H9 (cell line): ENCODE results near the gene RALY. TPM values are rescaled to one million over a fixed set of nuclear protein-coding genes. Genes with fewer than 3 reads are reported as not detected.

ENCODE experiments used
- DNase-seq: peaks from one replicate; pipeline ENCODE4 v3.0.0-alpha.2; 2017
- H2AFZ ChIP-seq: one replicate; pipeline ENCODE4 v1.6.1; 2013; ENCODE audit warnings: mild to moderate bottlenecking, low read length, control low read depth, moderate library complexity
- H2AK5ac ChIP-seq: 2 replicates; pipeline ENCODE4 v1.6.1; 2013; ENCODE audit warnings: low read length, control low read depth, mixed read lengths; ENCODE audit not compliant: insufficient read length
- H2BK120ac ChIP-seq: one replicate; pipeline ENCODE4 v1.6.1; 2013; ENCODE audit warnings: low read depth, mild to moderate bottlenecking, low read length, control low read depth, inconsistent platforms; ENCODE audit not compliant: poor library complexity, severe bottlenecking
- H2BK12ac ChIP-seq: 2 replicates; pipeline ENCODE4 v1.6.1; 2013; ENCODE audit warnings: low read length, control low read depth, mixed read lengths, low read depth; ENCODE audit not compliant: insufficient read length
- H2BK15ac ChIP-seq: 2 replicates; pipeline ENCODE4 v1.6.1; 2013; ENCODE audit warnings: low read depth, low read length, control low read depth
- H2BK20ac ChIP-seq: one replicate; pipeline ENCODE4 v1.6.1; 2013; ENCODE audit warnings: low read depth, mild to moderate bottlenecking, low read length, control low read depth, inconsistent platforms; ENCODE audit not compliant: poor library complexity, severe bottlenecking
- H2BK5ac ChIP-seq: 2 replicates; pipeline ENCODE4 v1.6.1; 2013; ENCODE audit warnings: low read length, control low read depth, mixed read lengths; ENCODE audit not compliant: insufficient read length
- H3K14ac ChIP-seq: 2 replicates; pipeline ENCODE4 v1.6.1; 2013; ENCODE audit warnings: low read length, control low read depth; ENCODE audit not compliant: insufficient read depth
- H3K18ac ChIP-seq: 2 replicates; pipeline ENCODE4 v1.6.1; 2013; ENCODE audit warnings: low read depth, mild to moderate bottlenecking, mixed read lengths, low read length, control low read depth; ENCODE audit not compliant: insufficient read length
- H3K23ac ChIP-seq: 2 replicates; pipeline ENCODE4 v1.6.1; 2013; ENCODE audit warnings: low read length, control low read depth, mixed read lengths, low read depth; ENCODE audit not compliant: insufficient read length
- H3K23me2 ChIP-seq: 2 replicates; pipeline ENCODE4 v1.6.1; 2013; ENCODE audit warnings: low read depth, mild to moderate bottlenecking, mixed read lengths, low read length, control low read depth; ENCODE audit not compliant: insufficient read length, poor library complexity, severe bottlenecking
- H3K27ac ChIP-seq: 2 replicates; pipeline ENCODE4 v1.5.1; 2013; ENCODE audit warnings: low read length, control low read depth, mixed read lengths, low read depth; ENCODE audit not compliant: insufficient read length
- H3K27me3 ChIP-seq: 2 replicates; pipeline ENCODE4 v1.6.1; 2013; ENCODE audit warnings: low read length, control low read depth, inconsistent platforms; ENCODE audit not compliant: insufficient read depth
- H3K4ac ChIP-seq: 2 replicates; pipeline ENCODE4 v1.6.1; 2013; ENCODE audit warnings: low read depth, mild to moderate bottlenecking, control low read depth, inconsistent platforms, low read length, moderate library complexity
- H3K4me1 ChIP-seq: 2 replicates; pipeline ENCODE4 v1.6.1; 2013; ENCODE audit warnings: low read length, control low read depth, inconsistent platforms; ENCODE audit not compliant: insufficient read depth
- H3K4me2 ChIP-seq: 2 replicates; pipeline ENCODE4 v1.6.1; 2013; ENCODE audit warnings: low read length, control low read depth, mixed read lengths; ENCODE audit not compliant: insufficient read length, insufficient read depth
- H3K56ac ChIP-seq: 2 replicates; pipeline ENCODE4 v1.6.1; 2013; ENCODE audit warnings: low read depth, mild to moderate bottlenecking, mixed read lengths, low read length, control low read depth; ENCODE audit not compliant: insufficient read length
- H3K79me1 ChIP-seq: 2 replicates; pipeline ENCODE4 v1.6.1; 2013; ENCODE audit warnings: low read depth, mild to moderate bottlenecking, moderate library complexity, low read length, control low read depth, inconsistent platforms; ENCODE audit not compliant: insufficient read depth, poor library complexity, severe bottlenecking
- H3K79me2 ChIP-seq: 2 replicates; pipeline ENCODE4 v1.6.1; 2013; ENCODE audit warnings: low read length, control low read depth, inconsistent platforms; ENCODE audit not compliant: insufficient read depth
- H3K9ac ChIP-seq: 2 replicates; pipeline ENCODE4 v1.6.1; 2013; ENCODE audit warnings: low read length, control low read depth, mixed read lengths; ENCODE audit not compliant: insufficient read length; ENCODE audit errors: extremely low read depth
- H3K9me3 ChIP-seq: one replicate; pipeline ENCODE4 v1.6.1; 2013; ENCODE audit warnings: low read depth, low read length, inconsistent platforms; ENCODE audit not compliant: control insufficient read depth
- H3T11ph ChIP-seq: one replicate; pipeline ENCODE4 v1.6.1; 2013; ENCODE audit warnings: mild to moderate bottlenecking, low read length, control low read depth, inconsistent platforms
- H4K20me1 ChIP-seq: one replicate; pipeline ENCODE4 v1.6.1; 2013; ENCODE audit not compliant: control insufficient read depth, insufficient read length, insufficient read depth
- H4K5ac ChIP-seq: 2 replicates; pipeline ENCODE4 v1.6.1; 2013; ENCODE audit warnings: low read depth, mild to moderate bottlenecking, mixed read lengths, low read length, control low read depth; ENCODE audit not compliant: insufficient read length
- H4K8ac ChIP-seq: replicated peaks from 2 replicates; pipeline ENCODE4 v1.6.1; 2013; ENCODE audit warnings: low read length, control low read depth, mixed read lengths, low read depth; ENCODE audit not compliant: insufficient read length
- H4K91ac ChIP-seq: 2 replicates; pipeline ENCODE4 v1.6.1; 2013; ENCODE audit warnings: low read depth, mild to moderate bottlenecking, moderate library complexity, mixed read lengths, low read length, control low read depth; ENCODE audit not compliant: insufficient read length
- H3K27ac Mint-ChIP-seq, 3 experiments: 2 replicates in 2 of 3; 3 replicates in 1 of 3; pipeline ENCODE4 v1.8.0; 2020 to 2021; ENCODE audit warnings: mixed read lengths in 3 of 3, mild to moderate bottlenecking in 1 of 3, moderate library complexity in 1 of 3
- H3K27me3 Mint-ChIP-seq: 2 replicates; pipeline ENCODE4 v1.8.0; 2021; ENCODE audit warnings: low read depth, mild to moderate bottlenecking, moderate library complexity, mixed read lengths
- H3K36me3 Mint-ChIP-seq, 3 experiments: 2 replicates in 2 of 3; 3 replicates in 1 of 3; pipeline ENCODE4 v1.8.0; 2020 to 2021; ENCODE audit warnings: low read depth in 3 of 3, mixed read lengths in 3 of 3; ENCODE audit not compliant: insufficient read depth in 1 of 3
- H3K4me1 Mint-ChIP-seq, 2 experiments: 2 replicates each; pipeline ENCODE4 v1.8.0; 2020; ENCODE audit warnings: mixed read lengths in 2 of 2
- H3K4me3 Mint-ChIP-seq, 2 experiments: 2 replicates in 1 of 2; 3 replicates in 1 of 2; pipeline ENCODE4 v1.8.0; 2020 to 2021; ENCODE audit warnings: mild to moderate bottlenecking in 2 of 2, mixed read lengths in 2 of 2, moderate library complexity in 1 of 2
- H3K9me3 Mint-ChIP-seq, 2 experiments: 2 replicates in 1 of 2; 3 replicates in 1 of 2; pipeline ENCODE4 v1.8.0; 2020; ENCODE audit warnings: mild to moderate bottlenecking in 2 of 2, mixed read lengths in 2 of 2, moderate library complexity in 1 of 2
- CTCF ChIP-seq: fragments of 200-600 bp; sonication (generic); conservative IDR thresholded peaks from 3 replicates; pipeline ENCODE4 v1.8.0; 2021; ENCODE audit warnings: antibody characterized with exemption, mild to moderate bottlenecking
- WGBS: extraction: QIAGEN DNeasy Blood & Tissue Kit; methylation state at CpG from one replicate; pipeline ENCODE4 v1.1.7; 2013; ENCODE audit warnings: missing lambda C conversion rate, low lambda C conversion rate, mixed read lengths; ENCODE audit not compliant: insufficient read length; ENCODE audit errors: extremely low coverage; 5-methylcytosine and 5-hydroxymethylcytosine counted together
- total RNA-seq: library from RNA; stranded (reverse); gene quantifications from 2 replicates; pipeline ENCODE4 v1.2.1, GENCODE V29; 2021

RALY gene
- total RNA-seq, 1 experiment from 2014 or later = 199 TPM

GRCh38 chr20:34076952-34077351 is 83.2 kb downstream of the RALY start:
- Histone ChIP-seq H3K27me3 (no peaks in the 10 kb centered on the region), H4K20me1 (no peaks in the 10 kb centered on the region), H3K23ac (no peak overlapping the region), H3K79me1 (no peaks in the 10 kb centered on the region), H4K8ac (no peak overlapping the region), H2BK5ac (no peak overlapping the region), H2AFZ (no peak overlapping the region), H3K27ac (no peak overlapping the region), H3K4ac (no peak overlapping the region), H3K18ac (no peak overlapping the region), H2BK120ac (no peak overlapping the region), H3K9ac (no peak overlapping the region), H3K4me1 (no peaks in the 10 kb centered on the region), H2BK15ac (no peak overlapping the region), H3K4me2 (no peak overlapping the region), H3K9me3 (no peaks in the 10 kb centered on the region), H3K23me2 (no peaks in the 10 kb centered on the region), H3K56ac (no peak overlapping the region), H3K79me2 (no peaks in the 10 kb centered on the region), H3T11ph (no peak overlapping the region), H2BK20ac (no peak overlapping the region), H3K14ac (no peak overlapping the region), H4K91ac (no peak overlapping the region), H2AK5ac (no peak overlapping the region), H2BK12ac (no peak overlapping the region), H4K5ac (no peak overlapping the region)
- no CpG with 5 or more reads among the region's 20 CpGs for WGBS
- Mint-ChIP-seq H3K9me3 (no peaks in the 10 kb centered on the region), H3K4me1 (peaks cover 3 to 15% of the 10 kb centered on the region in 2 experiments; a peak in 2 of 4 replicates), H3K36me3 (peaks cover 17 to 75% (median 37%) of the 10 kb centered on the region in 3 experiments; a peak in 6 of 7 replicates), H3K27me3 (no peaks in the 10 kb centered on the region), H3K27ac (no peak overlapping the region; a peak in 1 of 7 replicates), H3K4me3 (no peak overlapping the region)
- no peak for TF ChIP-seq CTCF
- no peak for DNase-seq
